ENCODE results near the gene OLIG3.

The OLIG3 gene

DNA sequence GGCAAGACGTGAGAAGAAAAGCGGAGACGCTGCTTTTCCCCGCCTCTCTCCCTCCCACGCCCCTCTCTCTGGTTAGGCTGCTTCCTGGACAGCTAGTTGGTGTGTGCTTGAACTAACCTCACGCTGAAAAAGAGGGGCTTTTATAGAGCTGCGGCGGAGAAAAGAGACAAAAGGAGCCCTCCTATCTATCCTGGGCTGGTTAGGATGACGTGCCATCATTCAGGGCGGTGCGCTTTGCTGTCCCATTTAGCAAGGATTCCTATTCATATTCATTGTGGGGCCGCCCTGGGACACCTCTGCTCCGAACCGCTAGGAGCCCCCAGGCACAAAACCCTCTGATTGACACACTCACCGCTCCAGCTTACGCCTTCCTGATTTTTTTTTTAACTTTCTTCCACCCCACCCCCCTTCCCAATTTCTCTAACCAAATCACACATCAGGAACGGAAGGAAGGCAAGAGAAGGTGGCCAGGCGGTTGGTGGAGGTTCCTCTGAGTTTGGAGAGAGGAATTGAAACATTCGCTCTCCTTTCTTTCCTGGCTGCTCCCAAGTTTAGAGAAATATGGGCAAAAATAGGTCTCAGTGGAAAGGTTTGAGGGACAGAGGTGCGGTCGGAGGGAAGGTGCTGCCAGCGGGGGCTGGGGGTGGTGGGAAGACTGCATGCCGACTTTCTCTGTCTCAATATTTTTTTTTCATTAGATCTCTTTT, at the start of gene OLIG3:
OLIG3 (minus strand) TSS at position 114 of the 707 bp plus-strand sequence. CDS start 224 bp downstream, outside the sequence.
- no peak for DNase-seq

- DNase-seq: no peak
Measured at GRCh38 chr6:137543114-137543513, 48.9 kb upstream of the OLIG3 start.

DNA sequence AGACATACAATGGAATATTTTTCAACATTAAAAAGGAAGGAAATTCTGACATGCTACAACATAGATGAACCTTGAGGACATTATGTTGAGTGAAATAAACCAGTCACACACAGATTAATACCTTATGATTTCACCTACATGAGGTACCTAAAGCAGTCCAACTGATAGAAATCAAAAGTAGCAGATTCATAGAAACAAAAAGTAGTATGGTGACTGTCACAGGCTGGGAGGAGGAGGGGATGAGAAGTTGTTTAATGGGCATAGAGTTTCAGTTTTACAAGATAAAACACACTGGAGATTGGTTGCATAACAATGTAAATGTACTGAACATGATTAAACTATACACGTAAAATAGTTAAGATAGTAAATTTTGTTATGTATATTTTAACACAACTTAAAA, 48.5 kb upstream of the OLIG3 start:
- no peak for DNase-seq

DNA sequence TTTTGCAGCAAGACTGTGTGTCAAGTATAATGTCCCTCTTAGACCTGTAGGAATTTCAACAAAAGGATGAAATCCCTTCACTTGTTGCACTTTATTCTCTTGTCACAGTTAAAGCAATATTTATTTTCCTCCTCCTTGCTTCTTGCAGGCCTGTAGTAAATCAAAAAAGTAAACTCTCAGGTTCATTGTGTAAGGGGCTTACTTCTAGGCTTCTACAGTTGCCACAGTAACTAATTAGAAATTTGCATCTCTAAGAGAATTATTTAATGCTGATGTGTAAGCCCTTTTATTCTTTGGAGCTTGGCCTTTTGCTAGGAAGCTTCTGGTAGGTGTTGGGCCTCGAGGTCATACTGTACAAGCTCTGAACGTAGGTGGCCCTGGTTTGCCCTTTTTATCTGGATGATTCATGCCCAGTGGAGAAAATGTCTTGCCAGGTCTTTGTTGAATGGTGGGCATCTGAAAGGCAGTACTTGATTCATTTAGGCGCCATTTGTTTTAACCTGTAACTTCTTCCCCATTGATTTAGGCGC, 47.4 kb upstream of the OLIG3 start:
- no peak for DNase-seq

DNA sequence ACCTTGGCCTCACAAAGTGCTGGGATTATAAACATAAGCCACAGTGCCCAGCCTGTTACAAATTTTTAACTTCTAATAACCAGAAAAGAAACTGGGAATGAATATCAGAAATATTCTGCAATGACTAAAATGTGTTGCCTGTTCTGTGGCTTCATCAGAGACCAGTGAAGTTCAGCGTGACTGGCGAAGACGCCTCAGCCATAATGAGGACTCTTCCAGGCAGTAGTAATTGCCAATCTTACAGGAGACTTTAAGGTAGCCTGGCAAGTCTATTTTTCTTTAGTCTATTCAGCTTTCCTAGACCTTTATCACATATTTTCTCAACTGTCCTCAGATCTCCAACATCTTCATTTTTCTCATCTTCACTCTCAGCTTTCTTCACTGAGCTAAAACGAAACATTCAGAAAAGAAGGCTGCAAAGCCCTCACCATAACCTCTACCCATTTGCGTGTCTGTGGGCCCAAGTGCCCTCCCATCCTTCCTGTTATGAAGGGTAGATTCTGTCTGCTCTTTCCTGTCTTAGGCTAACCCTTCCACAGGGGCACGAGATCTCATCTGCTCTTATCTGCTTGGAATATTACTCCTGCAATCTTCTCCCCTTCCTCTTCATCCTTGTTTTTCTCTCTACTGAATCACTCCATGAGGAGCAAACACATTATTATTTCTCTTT, 42.0 kb upstream of the OLIG3 start:
- no peak for DNase-seq

GRCh38 chr6:137531376-137532092, 37.3 kb upstream of the OLIG3 start:
- no peak for DNase-seq

GRCh38 chr6:137530404-137530803, 36.2 kb upstream of the OLIG3 start:
- no peak for DNase-seq

GRCh38 chr6:137522831-137523230, 28.6 kb upstream of the OLIG3 start:
- no peak for DNase-seq

- DNase-seq: no peak
Measured at GRCh38 chr6:137522198-137522798, 28.1 kb upstream of the OLIG3 start.

- no peak for DNase-seq
Measured at GRCh38 chr6:137520520-137520919, 26.3 kb upstream of the OLIG3 start.

DNA sequence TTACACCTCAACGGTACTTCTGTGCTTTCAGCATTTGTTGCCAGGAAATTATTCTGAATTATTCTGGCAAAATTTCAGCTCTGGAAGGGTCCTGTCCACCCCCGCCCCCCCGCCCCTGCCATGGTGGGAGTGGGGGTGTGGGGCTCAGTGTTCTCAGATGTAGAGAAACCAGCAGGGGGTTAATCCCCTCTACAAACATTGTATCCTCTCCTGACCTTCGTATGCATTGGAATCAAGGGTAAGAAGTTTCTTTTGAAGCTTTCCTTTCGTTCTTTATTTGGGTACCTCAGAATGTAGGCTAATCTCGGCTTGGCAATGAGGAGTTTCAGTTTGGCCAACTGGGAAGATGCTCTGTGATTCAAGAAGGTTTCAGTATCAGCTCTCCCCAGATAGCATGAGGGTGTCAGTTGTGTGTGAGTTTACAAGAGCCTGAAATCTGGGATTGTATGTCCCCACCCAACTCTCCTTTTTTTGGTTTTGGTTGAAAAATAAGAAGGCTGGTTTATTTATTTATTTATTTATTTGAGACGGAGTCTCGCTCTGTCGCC, 25.5 kb upstream of the OLIG3 start:
- DNase-seq: no peak

DNA sequence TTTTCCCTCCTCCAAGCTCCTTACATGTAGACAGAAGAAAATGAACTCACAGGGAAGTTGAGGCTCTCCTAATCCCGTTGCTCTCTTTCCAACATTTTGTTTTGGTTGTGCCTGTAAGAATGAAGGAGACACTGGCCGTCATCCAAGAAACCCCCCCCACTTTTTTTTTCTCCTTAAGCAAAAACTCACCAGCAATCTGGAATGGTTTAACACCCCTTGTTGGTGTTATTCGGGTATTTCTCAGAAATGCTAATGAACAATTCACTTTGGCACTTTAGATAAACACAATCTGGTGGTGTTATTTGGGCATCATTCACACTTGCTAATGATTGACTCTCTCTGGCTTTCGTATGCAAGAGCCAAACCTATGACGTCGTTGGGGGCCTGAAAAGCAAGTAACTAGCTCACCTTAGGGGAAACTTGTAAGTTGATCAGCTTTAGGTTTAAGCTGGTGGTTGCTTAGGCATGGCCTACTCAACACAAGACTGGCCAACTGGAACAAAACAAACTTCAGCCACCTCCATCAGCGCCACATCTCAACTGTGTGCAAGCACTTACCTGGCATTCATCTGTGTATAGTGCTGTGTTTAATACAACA, 24.3 kb upstream of the OLIG3 start:
- no peak for DNase-seq

DNA sequence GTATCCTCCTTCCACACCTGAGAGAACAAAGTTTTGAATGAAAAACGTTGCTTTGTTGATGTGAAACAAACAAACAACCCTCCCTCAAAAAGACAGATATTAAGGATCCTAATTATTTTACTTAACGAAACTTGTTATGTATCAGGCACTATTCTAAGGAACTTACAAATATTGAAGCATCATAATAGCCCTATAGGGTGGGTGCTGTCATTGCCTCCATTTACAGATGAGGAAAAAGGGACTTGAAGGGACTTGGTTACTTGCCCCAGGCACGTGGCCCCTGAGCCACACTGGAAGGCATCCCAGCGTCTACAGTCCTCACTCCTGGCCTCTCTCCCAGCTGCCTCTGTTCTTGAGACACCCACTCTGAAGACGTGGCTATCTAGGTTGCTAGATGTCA, 20.2 kb upstream of the OLIG3 start:
- no peak for DNase-seq

- no peak for DNase-seq
Measured at GRCh38 chr6:137512757-137513605, 18.8 kb upstream of the OLIG3 start.

DNA sequence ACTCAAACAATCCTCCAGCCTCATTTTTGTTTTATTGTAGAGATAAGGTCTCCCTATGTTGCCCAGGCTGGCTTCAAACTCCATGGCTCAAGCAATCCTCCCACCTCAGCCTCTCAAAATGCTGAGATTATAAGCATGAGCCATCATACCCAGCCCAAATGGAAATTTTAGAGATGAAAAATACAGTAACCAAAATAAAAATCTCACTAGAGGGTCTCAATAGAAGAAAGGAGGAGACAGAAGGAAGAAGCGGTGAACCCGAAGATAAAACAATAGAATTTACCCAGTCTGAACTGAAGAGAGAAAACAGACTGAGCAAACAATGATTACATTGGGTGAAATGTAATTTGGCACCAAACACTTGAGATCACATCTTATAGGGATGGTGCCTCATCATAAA, 16.7 kb upstream of the OLIG3 start:
- DNase-seq: no peak

DNA sequence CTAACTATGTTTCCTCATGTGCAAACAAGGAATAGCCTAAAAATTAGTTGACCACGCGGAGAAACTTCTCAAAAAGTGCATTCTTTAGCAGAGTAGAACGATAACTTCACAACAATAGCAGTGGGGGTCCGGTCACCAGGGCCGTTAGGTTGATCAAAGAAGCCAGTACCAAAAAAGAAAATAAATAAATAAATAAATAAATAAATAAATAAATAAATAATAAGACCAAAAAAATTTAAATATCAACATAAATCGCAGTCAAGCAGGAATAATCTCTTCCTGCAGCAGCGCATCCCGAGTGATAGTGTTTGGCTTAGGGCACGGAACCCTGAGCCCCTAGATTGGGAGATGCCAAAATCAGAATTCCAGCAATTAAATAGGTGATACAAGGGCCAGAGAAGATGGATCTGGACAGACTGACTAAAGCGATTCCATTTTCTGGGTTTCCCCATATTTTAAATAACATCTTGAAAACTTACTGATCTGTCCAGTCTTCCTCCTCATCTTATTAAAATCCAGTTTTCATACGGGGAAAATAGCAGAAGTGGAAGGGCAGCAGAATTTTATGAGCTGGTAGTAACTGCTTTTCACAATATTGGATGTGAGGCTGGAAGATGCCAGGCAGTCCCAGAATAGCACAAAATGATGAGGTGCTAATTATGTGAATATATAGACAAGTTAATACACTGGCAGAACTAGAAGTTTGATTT, 4.4 kb upstream of the OLIG3 start:
- DNase-seq: no peak

GRCh38 chr6:137497721-137498463, 3.7 kb upstream of the OLIG3 start:
- no peak for DNase-seq

- no peak for DNase-seq
Measured at GRCh38 chr6:137496909-137497720, 2.9 kb upstream of the OLIG3 start.

DNA sequence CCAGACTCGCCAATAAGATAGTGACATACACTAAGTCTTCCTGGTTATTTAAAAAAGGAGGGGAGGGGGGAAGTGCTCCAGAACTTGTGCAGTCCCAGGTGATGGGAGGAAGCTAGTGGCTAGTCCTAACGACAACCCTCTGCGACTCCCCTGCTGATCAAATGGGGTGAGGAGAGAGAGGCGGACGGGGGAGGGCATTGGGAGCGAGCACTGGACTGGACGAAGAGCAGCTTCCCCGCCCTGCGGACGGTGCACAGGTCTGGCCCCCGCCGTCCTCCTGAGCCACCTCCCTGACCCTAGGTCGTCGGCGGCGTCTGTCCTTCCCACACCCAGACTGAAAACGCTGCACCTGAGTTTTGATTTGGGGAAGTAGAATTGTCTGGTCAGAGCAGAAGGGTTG, 2.2 kb upstream of the OLIG3 start:
- no peak for DNase-seq

All from inflammatory macrophage treated with lipopolysaccharide for 4 hours (primary cell).